Suprapubic skin (tissue), 3 donors: Measurements from ENCODE around the gene RAET1G.
"Not testable (repeated sequence)": the region's sequence is repeated elsewhere in the genome, so short reads cannot be mapped to it uniquely, and the experiment has no call there.

ENCODE experiments used
- POLR2A ChIP-seq, 2 donors: fragments of 450-650 bp; IDR thresholded peaks; one replicate each; pipeline ENCODE4 v1.6.1; 2017; ENCODE audit warnings: antibody characterized with exemption in 2 of 2, mild to moderate bottlenecking in 2 of 2, moderate library complexity in 2 of 2
- TF ChIP-seq, protein P1 (sequence below), 2 donors: fragments of 200-600 bp in 1 of 2; fragments of 450-650 bp in 1 of 2; sonication (generic) in 1 of 2; IDR thresholded peaks; one replicate each; pipeline ENCODE4 v1.5.1; 2016 to 2019; ENCODE audit warnings: antibody characterized with exemption in 2 of 2, mild to moderate bottlenecking in 1 of 2, moderate library complexity in 1 of 2

DNA sequence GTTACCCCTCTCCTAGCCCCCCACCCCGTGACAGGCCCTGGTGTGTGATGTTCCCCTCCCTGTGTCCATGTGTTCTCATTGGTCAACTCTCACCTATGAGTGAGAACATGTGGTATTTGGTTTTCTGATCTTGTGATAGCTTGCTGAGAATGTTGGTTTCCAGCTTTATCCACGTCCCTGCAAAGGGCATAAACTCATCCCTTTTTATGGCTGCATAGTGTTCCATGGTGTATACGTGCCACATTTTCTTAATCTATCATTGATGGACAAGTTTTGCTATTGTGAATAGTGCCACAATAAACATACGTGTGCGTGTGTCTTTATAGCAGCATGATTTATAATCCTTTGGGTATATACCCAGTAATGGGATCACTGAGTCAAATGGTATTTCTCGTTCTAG lies 31.1 kb downstream of the RAET1G start:
- TF ChIP-seq, protein P1, sequence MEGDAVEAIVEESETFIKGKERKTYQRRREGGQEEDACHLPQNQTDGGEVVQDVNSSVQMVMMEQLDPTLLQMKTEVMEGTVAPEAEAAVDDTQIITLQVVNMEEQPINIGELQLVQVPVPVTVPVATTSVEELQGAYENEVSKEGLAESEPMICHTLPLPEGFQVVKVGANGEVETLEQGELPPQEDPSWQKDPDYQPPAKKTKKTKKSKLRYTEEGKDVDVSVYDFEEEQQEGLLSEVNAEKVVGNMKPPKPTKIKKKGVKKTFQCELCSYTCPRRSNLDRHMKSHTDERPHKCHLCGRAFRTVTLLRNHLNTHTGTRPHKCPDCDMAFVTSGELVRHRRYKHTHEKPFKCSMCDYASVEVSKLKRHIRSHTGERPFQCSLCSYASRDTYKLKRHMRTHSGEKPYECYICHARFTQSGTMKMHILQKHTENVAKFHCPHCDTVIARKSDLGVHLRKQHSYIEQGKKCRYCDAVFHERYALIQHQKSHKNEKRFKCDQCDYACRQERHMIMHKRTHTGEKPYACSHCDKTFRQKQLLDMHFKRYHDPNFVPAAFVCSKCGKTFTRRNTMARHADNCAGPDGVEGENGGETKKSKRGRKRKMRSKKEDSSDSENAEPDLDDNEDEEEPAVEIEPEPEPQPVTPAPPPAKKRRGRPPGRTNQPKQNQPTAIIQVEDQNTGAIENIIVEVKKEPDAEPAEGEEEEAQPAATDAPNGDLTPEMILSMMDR (IDR thresholded peaks at IDR 0.05), result not testable (repeated sequence)
- TF ChIP-seq POLR2A (IDR thresholded peaks at IDR 0.05), result not testable (repeated sequence)
